ENCODE data around the gene SCYL3. TPM values are rescaled to one million over a fixed set of nuclear protein-coding genes. Genes with fewer than 3 reads are reported as not detected.
A peak's percentile ranks its signal among the peaks of the same experiment; 100 is the strongest.
"Not testable (repeated sequence)": the region's sequence is repeated elsewhere in the genome, so short reads cannot be mapped to it uniquely, and the experiment has no call there.

Gene SCYL3, protein sequence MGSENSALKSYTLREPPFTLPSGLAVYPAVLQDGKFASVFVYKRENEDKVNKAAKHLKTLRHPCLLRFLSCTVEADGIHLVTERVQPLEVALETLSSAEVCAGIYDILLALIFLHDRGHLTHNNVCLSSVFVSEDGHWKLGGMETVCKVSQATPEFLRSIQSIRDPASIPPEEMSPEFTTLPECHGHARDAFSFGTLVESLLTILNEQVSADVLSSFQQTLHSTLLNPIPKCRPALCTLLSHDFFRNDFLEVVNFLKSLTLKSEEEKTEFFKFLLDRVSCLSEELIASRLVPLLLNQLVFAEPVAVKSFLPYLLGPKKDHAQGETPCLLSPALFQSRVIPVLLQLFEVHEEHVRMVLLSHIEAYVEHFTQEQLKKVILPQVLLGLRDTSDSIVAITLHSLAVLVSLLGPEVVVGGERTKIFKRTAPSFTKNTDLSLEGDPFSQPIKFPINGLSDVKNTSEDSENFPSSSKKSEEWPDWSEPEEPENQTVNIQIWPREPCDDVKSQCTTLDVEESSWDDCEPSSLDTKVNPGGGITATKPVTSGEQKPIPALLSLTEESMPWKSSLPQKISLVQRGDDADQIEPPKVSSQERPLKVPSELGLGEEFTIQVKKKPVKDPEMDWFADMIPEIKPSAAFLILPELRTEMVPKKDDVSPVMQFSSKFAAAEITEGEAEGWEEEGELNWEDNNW
- 15.9 TPM for total RNA-seq (ENCODE audit: insufficient read depth, low replicate concordance)

- peak; percentile 99 for DNase-seq (ENCODE audit: low spot score)
Measured at GRCh38 chr1:169893645-169894423, at the start of gene SCYL3. Gene SCYL3 (minus strand): TSS chr1:169893896. CDS start chr1:169888840, 5,056 bp downstream.

DNA sequence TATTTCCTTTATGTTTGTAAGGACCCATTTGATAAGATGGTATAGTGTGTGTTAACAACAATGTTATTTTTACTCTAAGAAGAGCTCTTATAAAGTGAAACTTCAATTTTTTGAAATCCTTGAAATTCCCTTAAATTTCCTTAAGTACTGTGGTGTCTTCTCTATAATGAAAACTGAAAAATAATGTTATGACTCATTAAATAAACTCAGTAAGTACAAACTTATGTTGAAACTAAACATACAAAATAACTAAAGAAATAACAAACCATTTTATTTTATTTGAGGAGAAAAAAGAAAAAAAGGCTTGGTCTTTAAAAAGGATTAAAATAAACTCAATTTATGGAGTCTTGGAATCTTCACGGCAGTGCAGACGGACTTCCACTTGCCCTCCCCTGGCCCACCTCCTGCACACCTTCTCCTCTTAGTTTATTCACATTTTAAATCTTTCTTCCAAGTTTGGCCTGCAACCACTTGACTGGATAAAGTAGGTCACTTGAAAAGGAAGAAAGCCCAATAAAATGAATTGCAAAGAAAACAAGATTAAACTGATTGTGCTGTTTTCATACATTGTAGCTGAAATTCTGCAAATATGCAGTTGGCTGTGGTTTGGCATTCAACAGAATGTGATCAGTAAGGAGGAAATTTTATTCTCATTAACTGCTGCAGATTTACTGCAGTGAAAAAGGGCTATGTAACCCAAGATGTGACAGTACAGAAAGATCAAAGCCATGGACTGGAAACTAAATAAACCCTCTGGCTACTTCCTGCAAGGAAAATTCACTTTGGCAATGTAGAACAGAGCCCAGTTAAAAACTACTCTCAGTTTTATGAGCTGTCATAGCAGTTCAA is 48.5 kb upstream of the SCYL3 start:
- DNase-seq (ENCODE audit: low spot score): peak; percentile 49

GRCh38 chr1:169933984-169934725 is 40.5 kb upstream of the SCYL3 start:
- peak; percentile 65 for DNase-seq (ENCODE audit: low spot score)

DNA sequence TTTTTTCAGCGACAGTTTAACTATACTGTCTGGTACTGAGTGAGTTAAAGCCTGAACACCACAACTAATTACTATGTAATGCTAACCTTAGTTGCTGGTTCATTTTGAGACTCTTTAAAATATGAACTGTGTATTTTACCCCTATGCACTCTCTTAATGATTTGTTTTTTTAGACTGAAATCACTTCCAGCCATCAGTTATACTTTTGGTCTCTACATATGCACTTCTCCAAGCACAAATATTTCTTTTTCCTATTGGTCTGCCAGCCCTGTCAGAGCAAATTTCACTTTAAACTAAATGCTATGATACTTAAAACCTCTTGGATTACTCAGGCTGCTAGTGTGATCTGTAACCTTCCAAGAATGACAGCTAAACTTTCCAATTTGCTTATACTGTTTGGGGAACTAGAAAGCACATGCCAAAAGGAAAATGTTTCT is 38.1 kb upstream of the SCYL3 start:
- peak; percentile 78 for DNase-seq (ENCODE audit: low spot score)

DNA sequence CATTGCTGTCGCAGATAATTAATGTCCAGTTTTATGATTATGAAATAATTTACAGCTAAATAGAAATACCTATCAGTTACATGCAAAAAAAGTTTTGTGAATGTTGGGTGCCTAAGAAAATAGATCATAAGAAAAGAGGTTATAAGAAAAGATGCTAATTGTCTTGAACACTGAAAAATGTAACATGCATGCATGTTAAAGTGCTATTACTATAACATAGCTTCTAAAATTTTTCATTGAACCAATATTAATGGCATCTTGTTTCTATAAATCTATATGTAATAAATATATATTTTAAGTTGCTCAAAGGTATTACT is 35.5 kb upstream of the SCYL3 start:
- DNase-seq (ENCODE audit: low spot score): no peak

- DNase-seq (ENCODE audit: low spot score): peak; percentile 63
Measured at GRCh38 chr1:169928438-169929209, 34.9 kb upstream of the SCYL3 start.

- peak; percentile 31 for DNase-seq (ENCODE audit: low spot score)
Measured at GRCh38 chr1:169925505-169926482, 32.1 kb upstream of the SCYL3 start.

- DNase-seq (ENCODE audit: low spot score): no peak
Measured at GRCh38 chr1:169924829-169925228, 31.1 kb upstream of the SCYL3 start.

- no peak for DNase-seq (ENCODE audit: low spot score)
Measured at GRCh38 chr1:169924063-169924462, 30.4 kb upstream of the SCYL3 start.

DNA sequence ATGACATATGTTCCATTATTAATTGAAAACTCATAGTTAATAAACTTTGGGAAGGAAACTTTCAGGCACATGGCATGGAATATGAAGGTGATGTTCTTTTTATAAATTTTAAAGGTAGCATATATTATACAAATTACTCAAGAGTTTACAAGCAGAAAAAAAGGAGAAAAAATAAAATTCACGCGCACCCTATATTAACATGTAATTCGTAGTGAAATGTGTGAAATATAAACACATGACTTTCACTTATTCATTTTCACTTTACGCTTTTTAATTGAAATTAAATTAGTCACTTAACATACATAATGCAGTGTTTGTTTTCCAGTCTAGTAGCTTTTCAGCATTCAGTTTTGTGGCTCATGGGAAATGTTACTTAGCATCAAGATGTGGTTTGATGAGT is 27.4 kb upstream of the SCYL3 start:
- DNase-seq (ENCODE audit: low spot score): no peak

- DNase-seq (ENCODE audit: low spot score): no peak
Measured at GRCh38 chr1:169918927-169919326, 25.2 kb upstream of the SCYL3 start.

DNA sequence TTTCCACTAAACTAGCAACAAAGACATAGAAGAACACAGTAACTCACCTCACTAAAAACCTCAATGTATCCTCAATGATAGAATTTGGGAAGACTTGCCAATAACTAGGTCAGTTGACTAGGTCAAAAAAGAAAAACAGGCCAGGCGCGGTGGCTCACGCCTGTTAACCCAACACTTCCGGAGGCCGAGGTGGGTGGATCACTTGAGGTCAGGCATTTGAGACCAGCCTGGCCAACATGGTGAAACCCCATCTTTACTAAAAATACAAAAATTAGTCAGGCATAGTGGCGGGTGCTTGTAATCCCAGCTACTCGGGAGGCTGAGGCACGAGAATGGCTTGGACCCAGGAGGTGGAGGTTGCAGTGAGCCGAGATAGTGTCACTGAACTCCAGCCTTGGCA is 24.5 kb upstream of the SCYL3 start:
- not testable (repeated sequence) for DNase-seq (ENCODE audit: low spot score)

- DNase-seq (ENCODE audit: low spot score): no peak
Measured at GRCh38 chr1:169915150-169915549, 21.5 kb upstream of the SCYL3 start.

DNA sequence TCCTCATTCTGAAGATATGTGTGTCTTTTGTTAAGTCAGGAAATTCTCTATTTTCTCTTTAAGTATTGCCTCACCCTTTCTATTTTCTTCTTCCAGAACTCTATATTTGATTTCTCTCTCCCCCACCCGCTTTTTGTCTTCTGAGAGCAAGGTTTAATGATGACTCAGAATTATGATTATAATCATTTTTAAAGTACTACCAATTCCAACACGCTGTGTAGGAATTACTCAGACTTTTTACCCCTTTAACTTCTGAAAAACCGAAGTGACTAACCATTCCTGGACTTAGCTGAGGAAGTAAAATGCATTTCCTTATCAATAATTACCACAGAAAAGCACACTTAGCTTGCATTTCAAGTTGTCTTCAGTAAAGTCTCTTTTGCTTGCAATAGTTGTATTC is 20.8 kb upstream of the SCYL3 start:
- DNase-seq (ENCODE audit: low spot score): no peak

- DNase-seq (ENCODE audit: low spot score): no peak
Measured at GRCh38 chr1:169909499-169909898, 15.8 kb upstream of the SCYL3 start.

DNA sequence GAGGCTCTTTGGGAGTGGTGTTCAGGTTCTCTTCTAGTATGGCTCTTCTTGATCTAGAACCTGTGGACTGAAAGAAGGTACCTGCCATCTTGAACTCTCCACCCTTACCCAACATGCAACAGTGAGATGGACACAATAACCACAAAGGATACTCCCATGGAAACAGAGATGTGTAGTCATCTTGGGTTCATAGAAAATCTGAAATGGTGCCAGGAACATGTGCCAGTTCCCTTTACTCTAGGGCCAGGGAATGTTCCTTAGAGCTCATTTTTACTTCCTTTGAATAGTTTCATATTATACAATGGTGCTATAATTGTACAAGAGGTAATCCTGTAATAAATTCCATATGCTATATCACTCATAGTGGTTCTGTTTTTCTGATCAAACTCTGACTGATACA is 13.2 kb upstream of the SCYL3 start:
- DNase-seq (ENCODE audit: low spot score): no peak

DNA sequence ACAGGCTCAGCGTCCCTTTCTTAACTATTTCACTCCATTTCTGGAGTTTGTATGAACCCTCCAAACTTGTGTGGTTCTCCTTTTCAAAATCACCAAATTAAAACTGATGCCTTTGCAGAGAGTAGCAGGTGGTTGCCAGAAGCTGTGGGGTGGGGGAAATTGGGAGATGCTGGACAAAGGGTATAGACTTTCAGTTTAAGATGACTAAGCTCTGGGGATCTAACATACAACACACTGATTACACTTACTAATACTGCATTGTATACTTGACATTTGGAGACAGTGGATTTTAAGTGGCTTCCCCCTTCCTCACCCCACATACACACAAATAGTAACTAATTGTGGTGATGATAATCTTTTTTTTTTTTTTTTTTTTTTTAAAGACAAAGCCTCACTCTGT is 11.1 kb upstream of the SCYL3 start:
- no peak for DNase-seq (ENCODE audit: low spot score)

GRCh38 chr1:169902751-169903150 is 9.1 kb upstream of the SCYL3 start:
- DNase-seq (ENCODE audit: low spot score): no peak

- DNase-seq (ENCODE audit: low spot score): no peak
Measured at GRCh38 chr1:169901115-169901514, 7.4 kb upstream of the SCYL3 start.

All from umbilical cord (tissue), 2 donors.